Gastrocnemius medialis (tissue), 4 donors: Measurements from ENCODE around the gene PDE6G. TPM values are rescaled to one million over a fixed set of nuclear protein-coding genes. Genes with fewer than 3 reads are reported as not detected.

Experiments
- ATAC-seq, 2 donors: fragments of 150-250 bp; one replicate each; pipeline ENCODE4 v1.9.1; 2016
- DNase-seq, 2 donors: peaks; one replicate each; pipeline ENCODE4 v3.0.0-alpha.2; 2019
- H3K27ac ChIP-seq, 4 donors: fragments of 200-600 bp; sonication (generic); 1 replicate in 1 of 4; 2 replicates in 3 of 4; pipeline ENCODE4 v1.5.1; 2016 to 2018; ENCODE audit warnings: mild to moderate bottlenecking in 2 of 4, moderate library complexity in 1 of 4
- H3K27me3 ChIP-seq, 3 donors: fragments of 200-600 bp; sonication (generic) in 2 of 3; 1 replicate in 1 of 3; 2 replicates in 2 of 3; pipeline versions ENCODE4 v1.5.1 to v1.6.0; 2016 to 2019; ENCODE audit warnings: mild to moderate bottlenecking in 1 of 3, moderate library complexity in 1 of 3
- H3K36me3 ChIP-seq, 2 donors: fragments of 200-600 bp; sonication (generic) in 1 of 2; one replicate each; pipeline ENCODE4 v1.5.1; 2017 to 2018
- H3K4me1 ChIP-seq, 2 donors: fragments of 200-600 bp; sonication (generic) in 1 of 2; one replicate each; pipeline ENCODE4 v1.5.1; 2016 to 2017; ENCODE audit warnings: mild to moderate bottlenecking in 2 of 2
- H3K4me3 ChIP-seq, 4 donors: fragments of 200-600 bp; sonication (generic) in 3 of 4; 1 replicate in 1 of 4; 2 replicates in 3 of 4; pipeline ENCODE4 v1.5.1; 2016 to 2019; ENCODE audit warnings: mild to moderate bottlenecking in 2 of 4
- H3K9me3 ChIP-seq, 3 donors: fragments of 200-600 bp; sonication (generic) in 2 of 3; 1 replicate in 1 of 3; 2 replicates in 2 of 3; pipeline ENCODE4 v1.5.1; 2016 to 2019
- CTCF ChIP-seq, 5 experiments: fragments of 450-650 bp in 3 of 5; fragments of 200-600 bp in 2 of 5; sonication (generic) in 2 of 5; IDR thresholded peaks in 4 of 5; conservative IDR thresholded peaks in 1 of 5; 1 replicate in 4 of 5; 2 replicates in 1 of 5; pipeline ENCODE4 v1.5.1; 2016 to 2019; ENCODE audit warnings: antibody characterized with exemption in 5 of 5, mild to moderate bottlenecking in 3 of 5, moderate library complexity in 3 of 5
- POLR2A ChIP-seq, 2 donors: fragments of 450-650 bp; IDR thresholded peaks; one replicate each; pipeline ENCODE4 v1.6.1; 2017; ENCODE audit warnings: antibody characterized with exemption in 2 of 2, mild to moderate bottlenecking in 2 of 2, moderate library complexity in 2 of 2
- in situ Hi-C, 4 donors: fragments of 200-750 bp; cut with MboI; loops; one replicate each; pipeline versions ENCODE4 v1.15.0 to v1.8.0; 2017; ENCODE audit warnings: low sequenced_read_pairs in 4 of 4
- intact Hi-C: fragments of 100-400 bp; cut with DNase I; formaldehyde crosslinking; loops from one replicate; pipeline ENCODE4 v1.15.1; 2023; ENCODE audit warnings: low total_unique reads
- total RNA-seq, 4 donors: library from RNA; depleted of rRNA; stranded (reverse); fragments of >200 nt; gene quantifications; one replicate each; pipeline versions ENCODE4 v1.1.0 to v1.2.3, GENCODE V29; 2016

PDE6G gene
- total RNA-seq, 4 donors from 2014 or later = not detected

- Histone ChIP-seq H3K27ac (peak overlapping the region in 3 of 4 donors; percentile 96 to 99 (median 99)), H3K36me3 (peaks cover 0 to 55% of the 10 kb centered on the region in 2 donors), H3K4me3 (peak overlapping the region in 3 of 4 donors; percentile 93 to 96 (median 94)), H3K4me1 (peaks cover 26 to 48% of the 10 kb centered on the region in 2 donors), H3K27me3 (no peaks in the 10 kb centered on the region), H3K9me3 (no peaks in the 10 kb centered on the region)
- intact Hi-C loops = no loop called here
- TF ChIP-seq CTCF (IDR thresholded peaks at IDR 0.05 in 4 of 5, conservative IDR thresholded peaks at IDR 0.05 in 1 of 5) (no peak), POLR2A (IDR thresholded peaks at IDR 0.05) (no peak)
- ATAC-seq = no peak
- in situ Hi-C loops = no loop called here
- no peak for DNase-seq
These were observed 45.1 kb upstream of the PDE6G start for GRCh38 chr17:81701288-81702071.

GRCh38 chr17:81700353-81701287 is 44.3 kb upstream of the PDE6G start:
- H3K9me3 ChIP-seq = no peaks in the 10 kb centered on the region
- TF ChIP-seq POLR2A (IDR thresholded peaks at IDR 0.05) = no peak
- TF ChIP-seq CTCF (IDR thresholded peaks at IDR 0.05 in 4 of 5, conservative IDR thresholded peaks at IDR 0.05 in 1 of 5) = no peak
- in situ Hi-C loops = no loop called here
- H3K27ac ChIP-seq = peak overlapping the region in 1 of 4 donors; percentile 99
- ATAC-seq (no peak), DNase-seq (no peak)
- H3K36me3 ChIP-seq = peaks cover 0 to 55% of the 10 kb centered on the region in 2 donors
- intact Hi-C loops = no loop called here
- no peaks in the 10 kb centered on the region for H3K27me3 ChIP-seq
- peaks cover 26 to 48% of the 10 kb centered on the region in 2 donors for H3K4me1 ChIP-seq
- no peak overlapping the region for H3K4me3 ChIP-seq

- H3K27me3 ChIP-seq = no peaks in the 10 kb centered on the region
- peaks cover 0 to 81% of the 10 kb centered on the region in 2 donors for H3K36me3 ChIP-seq
- TF ChIP-seq POLR2A (IDR thresholded peaks at IDR 0.05) (no peak), CTCF (IDR thresholded peaks at IDR 0.05 in 4 of 5, conservative IDR thresholded peaks at IDR 0.05 in 1 of 5) (no peak)
- no peak overlapping the region for H3K4me3 ChIP-seq
- intact Hi-C loops = no loop called here
- no peaks in the 10 kb centered on the region for H3K9me3 ChIP-seq
- ATAC-seq = peak; percentile 72 to 80
- H3K4me1 ChIP-seq = peaks cover 17 to 32% of the 10 kb centered on the region in 2 donors
- DNase-seq = peak in 1 of 2 donors; percentile 52
- in situ Hi-C loops = no loop called here
- H3K27ac ChIP-seq = peak overlapping the region; percentile 54 to 78 (median 64)
These were observed 41.1 kb upstream of the PDE6G start for GRCh38 chr17:81697261-81698044.

GRCh38 chr17:81696218-81696941 is 40.0 kb upstream of the PDE6G start:
- no peak for ATAC-seq
- no peaks in the 10 kb centered on the region for H3K9me3 ChIP-seq
- H3K4me3 ChIP-seq = no peak overlapping the region
- H3K27me3 ChIP-seq = no peaks in the 10 kb centered on the region
- DNase-seq = no peak
- peaks cover 0 to 92% of the 10 kb centered on the region in 2 donors for H3K36me3 ChIP-seq
- H3K4me1 ChIP-seq = peaks cover 6 to 21% of the 10 kb centered on the region in 2 donors
- peak overlapping the region in 3 of 4 donors; percentile 64 to 78 (median 64) for H3K27ac ChIP-seq
- TF ChIP-seq POLR2A (IDR thresholded peaks at IDR 0.05) (no peak), CTCF (IDR thresholded peaks at IDR 0.05 in 4 of 5, conservative IDR thresholded peaks at IDR 0.05 in 1 of 5) (no peak)
- in situ Hi-C loops (no loop called here), intact Hi-C loops (no loop called here)
